Measurements from ENCODE around the gene ROBO2. TPM values are rescaled to one million over a fixed set of nuclear protein-coding genes. Genes with fewer than 3 reads are reported as not detected.

ROBO2 gene, protein sequence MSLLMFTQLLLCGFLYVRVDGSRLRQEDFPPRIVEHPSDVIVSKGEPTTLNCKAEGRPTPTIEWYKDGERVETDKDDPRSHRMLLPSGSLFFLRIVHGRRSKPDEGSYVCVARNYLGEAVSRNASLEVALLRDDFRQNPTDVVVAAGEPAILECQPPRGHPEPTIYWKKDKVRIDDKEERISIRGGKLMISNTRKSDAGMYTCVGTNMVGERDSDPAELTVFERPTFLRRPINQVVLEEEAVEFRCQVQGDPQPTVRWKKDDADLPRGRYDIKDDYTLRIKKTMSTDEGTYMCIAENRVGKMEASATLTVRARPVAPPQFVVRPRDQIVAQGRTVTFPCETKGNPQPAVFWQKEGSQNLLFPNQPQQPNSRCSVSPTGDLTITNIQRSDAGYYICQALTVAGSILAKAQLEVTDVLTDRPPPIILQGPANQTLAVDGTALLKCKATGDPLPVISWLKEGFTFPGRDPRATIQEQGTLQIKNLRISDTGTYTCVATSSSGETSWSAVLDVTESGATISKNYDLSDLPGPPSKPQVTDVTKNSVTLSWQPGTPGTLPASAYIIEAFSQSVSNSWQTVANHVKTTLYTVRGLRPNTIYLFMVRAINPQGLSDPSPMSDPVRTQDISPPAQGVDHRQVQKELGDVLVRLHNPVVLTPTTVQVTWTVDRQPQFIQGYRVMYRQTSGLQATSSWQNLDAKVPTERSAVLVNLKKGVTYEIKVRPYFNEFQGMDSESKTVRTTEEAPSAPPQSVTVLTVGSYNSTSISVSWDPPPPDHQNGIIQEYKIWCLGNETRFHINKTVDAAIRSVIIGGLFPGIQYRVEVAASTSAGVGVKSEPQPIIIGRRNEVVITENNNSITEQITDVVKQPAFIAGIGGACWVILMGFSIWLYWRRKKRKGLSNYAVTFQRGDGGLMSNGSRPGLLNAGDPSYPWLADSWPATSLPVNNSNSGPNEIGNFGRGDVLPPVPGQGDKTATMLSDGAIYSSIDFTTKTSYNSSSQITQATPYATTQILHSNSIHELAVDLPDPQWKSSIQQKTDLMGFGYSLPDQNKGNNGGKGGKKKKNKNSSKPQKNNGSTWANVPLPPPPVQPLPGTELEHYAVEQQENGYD (N-terminal part only)
- 0.35 TPM in 1 of 2 replicates, not detected in the other for total RNA-seq

DNA sequence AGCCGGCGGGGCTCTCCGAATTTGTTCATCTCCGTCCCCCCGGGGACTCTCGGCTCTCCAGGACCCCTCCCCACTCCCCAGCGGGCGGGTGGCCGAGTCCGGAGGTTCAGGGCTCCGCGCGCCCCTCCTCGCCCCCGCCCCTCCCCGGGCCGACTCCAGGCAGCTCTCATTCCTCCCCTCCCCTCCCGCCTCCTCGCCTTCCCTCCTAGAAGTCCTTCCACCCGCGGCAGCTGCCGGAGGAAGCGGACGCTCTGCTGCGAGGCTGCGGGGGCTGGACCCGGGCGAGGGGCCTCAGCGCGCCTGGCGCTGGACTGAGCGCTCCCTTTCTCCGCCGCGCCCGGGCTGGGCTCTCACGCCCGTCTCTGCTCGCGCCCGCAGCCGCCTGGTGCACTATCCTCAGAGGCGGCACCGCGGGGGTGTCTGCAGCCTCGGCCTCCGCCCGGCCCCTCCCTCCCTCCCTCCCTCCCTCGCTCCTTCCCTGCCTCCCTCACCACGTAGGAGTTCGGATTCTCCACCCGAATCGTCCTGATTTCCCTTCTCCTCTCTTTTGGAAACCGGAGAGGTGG lies at the start of gene ROBO2:
TSS of gene ROBO2 (plus strand) at position 494 of the 566 bp plus-strand sequence. CDS start 687 bp downstream, outside the sequence.
- no peak for DNase-seq (ENCODE audit: extremely low read depth, low read depth, low spot score)

DNA sequence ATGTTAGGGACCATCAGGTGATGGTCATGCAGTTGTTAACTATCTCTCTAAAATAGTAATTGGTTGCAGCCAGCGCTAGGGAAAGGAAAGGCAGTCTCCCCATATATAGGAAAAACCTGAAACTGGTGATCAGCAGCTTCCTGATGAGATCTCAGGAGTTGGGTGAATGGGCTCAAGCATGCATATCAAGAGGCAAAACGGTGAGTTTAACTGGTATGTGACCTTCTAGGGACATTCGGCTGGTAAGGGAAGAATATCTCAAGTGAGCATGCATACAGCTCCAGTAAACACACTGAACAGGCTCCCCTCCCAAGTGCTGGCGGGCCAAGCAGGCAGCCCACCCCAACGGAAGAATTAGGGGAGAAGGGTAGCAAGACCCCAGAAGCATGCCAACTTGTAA lies 49.3 kb upstream of the ROBO2 start:
- DNase-seq (ENCODE audit: extremely low read depth, low read depth, low spot score) = no peak

DNA sequence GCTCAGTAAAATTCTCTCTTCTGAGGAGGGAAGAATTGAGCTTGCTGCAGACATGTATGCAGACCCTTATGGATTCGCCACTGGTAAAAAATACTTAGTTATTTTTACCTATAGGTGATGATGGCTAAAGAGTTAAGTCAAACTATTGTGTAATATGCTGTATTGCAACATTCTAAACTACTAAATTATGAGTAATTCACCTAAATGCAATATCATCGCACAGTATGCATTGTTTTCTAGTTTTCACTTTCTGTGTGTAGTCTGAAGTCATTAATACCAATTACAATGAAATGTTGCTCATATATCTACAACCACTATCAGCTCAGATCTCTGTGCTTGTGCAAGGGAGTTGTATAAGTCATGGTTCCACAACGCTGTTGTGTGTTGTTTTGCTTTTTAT lies 48.7 kb upstream of the ROBO2 start:
- DNase-seq (ENCODE audit: extremely low read depth, low read depth, low spot score) = no peak

DNA sequence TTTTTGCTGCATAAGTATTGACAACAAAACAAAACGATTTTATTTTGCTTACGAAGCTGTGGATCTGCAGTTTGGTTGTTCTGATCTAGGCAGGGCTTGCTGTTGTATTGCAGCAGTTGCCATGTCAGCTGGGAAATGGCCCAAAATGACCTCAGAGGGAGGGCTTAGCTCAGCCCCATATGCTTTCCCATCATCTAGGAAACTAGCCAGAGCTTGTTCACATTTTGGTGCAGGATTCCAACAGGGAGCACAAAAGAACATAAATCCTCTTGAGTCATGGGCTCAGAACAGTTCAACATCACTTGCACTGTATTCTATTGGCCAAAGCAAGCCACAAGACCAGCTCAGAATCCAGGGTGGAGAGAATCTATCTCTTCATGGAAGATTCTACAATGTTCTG lies 42.2 kb upstream of the ROBO2 start:
- DNase-seq (ENCODE audit: extremely low read depth, low read depth, low spot score) = no peak

DNA sequence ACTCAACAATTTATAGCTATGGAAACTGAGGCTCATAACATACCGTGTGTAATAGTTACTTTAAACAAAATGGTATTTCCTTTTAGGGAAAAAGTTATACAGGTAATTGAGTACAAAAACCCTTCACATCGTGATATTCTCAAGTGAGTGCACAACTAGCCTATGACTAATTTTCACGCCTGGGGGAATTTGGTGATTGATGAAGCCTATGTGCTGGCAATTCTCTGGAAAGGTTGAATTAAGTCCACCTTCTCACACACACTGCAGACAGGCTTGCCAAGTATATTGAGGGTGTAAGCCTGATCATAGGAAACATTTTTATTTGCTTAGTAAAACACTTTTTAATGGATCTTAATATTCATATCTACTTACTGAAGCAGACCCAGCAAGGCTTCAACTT lies 41.3 kb upstream of the ROBO2 start:
- no peak for DNase-seq (ENCODE audit: extremely low read depth, low read depth, low spot score)

DNA sequence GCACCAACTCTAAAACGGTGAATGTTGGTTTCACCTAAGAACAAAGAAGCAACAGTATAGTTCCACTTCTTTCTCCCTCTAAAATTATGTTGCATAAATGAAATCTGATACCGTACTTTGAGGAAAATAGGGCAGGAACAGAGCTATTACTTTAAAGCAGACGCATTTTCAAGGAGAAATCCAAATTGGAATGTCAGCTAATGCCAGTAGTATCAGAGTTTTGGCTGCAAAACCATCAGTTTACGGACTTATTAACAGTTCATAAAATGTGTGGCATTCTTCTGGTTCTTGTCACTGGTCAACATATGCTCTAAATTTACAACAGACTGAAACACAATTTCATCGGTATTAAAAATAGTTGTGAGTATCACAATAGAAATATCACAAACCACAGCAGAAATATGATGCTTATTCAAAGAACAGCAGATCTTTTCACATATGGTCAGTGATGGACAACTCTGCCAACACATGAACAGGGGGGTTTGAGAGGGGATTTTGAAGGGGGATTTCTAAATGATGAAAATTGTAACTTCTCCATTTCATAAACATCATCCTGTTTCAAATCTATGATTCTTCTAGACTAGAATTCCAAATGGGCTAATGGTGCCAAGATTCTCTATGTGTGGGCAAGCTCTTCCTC lies 38.7 kb upstream of the ROBO2 start:
- DNase-seq (ENCODE audit: extremely low read depth, low read depth, low spot score) = no peak

DNA sequence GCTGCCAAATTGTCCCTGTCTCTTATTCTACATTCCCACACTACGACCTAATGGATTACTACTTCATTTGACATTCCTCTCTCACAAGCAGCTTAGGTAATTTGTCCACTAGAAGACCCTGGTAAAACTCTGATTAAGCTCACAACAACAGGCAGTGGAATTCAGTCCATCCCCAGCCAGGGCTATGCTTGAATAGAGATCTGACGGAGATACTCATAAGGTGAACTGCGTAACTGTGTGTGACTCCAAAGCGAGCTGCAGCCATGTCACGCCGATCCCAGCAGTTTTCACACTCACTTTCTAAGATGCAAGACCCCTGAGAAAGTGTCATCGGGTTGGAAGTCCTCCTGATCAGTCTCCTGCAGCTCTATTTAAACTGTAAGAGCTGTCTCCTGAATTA lies 25.7 kb upstream of the ROBO2 start:
- DNase-seq (ENCODE audit: extremely low read depth, low read depth, low spot score) = no peak

DNA sequence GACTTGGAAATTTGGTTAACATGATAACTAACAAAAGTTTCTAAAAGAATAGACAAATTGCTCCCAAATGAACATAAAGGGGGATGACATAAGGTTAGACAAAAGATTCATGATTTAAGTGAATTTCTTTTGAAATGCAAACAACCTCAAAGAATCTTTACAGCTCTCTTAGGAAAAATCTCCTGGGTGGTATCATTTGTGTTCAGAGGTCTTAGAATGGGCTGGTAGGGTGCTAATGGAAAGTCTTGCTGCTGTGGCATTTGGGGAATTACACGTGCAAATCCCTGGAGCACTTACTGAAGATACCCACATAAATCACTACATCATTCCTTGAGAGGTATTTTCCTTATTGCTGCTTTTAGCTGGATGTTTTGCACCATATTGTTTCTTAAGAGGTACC lies 14.4 kb upstream of the ROBO2 start:
- no peak for DNase-seq (ENCODE audit: extremely low read depth, low read depth, low spot score)

DNA sequence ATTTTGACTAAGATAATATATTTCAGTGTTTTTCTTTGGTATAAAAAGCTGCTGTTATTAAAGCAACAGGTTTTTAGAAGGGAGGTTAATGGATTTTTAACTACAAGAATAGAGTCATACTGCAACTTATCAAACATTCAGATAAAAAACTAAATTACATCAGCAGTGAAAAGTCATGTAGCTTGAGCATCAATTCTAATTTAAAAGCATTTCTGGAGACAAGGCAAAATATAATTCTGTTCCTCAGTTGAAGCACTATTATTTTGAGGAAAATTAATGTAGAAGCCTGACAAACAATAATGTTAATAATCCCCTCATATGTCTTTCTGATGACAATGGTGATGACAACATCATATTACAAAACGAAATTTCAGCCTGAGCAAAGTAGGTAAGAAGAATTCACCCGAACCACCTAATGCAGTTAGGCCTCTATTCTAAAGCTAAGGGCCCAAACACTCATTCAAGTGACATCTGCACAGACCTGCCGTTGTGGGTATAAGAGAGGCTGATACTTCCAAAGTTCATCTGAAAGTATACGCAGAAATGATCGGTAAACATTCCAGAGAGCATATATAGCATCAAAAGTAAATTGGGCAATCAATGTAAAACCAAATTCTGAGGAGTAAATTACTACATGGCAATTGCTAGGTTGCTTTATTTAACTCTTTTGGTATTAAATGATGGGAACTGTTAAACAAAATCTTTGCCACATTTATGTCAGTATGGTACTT lies 12.8 kb upstream of the ROBO2 start:
- DNase-seq (ENCODE audit: extremely low read depth, low read depth, low spot score) = no peak

DNA sequence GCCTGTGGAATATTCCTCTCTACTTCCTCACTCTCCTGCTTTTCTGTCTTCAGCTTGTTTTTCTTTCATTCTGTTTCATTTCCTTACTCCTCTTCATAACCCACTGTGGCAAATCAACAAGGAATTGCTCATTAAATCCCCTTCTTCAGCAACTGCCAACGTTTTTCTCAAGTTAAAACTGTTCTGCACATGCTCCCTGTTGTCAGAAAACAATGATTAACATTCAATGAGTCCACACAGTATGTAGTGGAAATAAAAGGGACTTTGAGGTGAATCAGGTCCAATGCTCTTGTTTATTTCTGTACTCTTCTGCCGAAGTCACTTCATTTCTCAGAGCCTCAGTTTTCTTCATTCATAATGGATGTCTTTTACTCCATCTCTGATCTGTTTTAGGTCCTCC lies 11.9 kb upstream of the ROBO2 start:
- no peak for DNase-seq (ENCODE audit: extremely low read depth, low read depth, low spot score)

DNA sequence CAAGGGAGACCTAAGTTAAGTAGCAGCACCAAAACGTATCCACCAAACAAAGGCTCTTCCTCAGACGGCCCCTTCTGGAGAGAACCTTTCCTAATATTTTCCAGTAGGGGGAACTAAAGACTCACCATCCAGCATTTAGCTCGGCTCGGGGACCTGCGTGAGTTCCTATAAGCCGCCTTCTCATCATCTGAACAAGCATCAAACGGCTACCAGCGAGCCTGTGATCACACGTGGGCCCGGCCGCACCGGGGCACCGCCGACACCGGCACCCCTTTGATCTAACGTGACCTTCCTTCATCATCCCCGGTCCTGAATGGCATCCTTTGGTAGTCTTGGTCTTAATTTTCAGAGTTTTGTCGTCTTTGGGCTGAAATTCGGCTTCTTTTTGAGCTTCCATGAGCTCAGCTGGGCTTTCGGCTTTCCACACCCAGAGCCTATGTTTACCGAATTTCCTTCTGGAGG lies 1.4 kb upstream of the ROBO2 start:
- peak; percentile 58 for DNase-seq (ENCODE audit: extremely low read depth, low read depth, low spot score)

DNA sequence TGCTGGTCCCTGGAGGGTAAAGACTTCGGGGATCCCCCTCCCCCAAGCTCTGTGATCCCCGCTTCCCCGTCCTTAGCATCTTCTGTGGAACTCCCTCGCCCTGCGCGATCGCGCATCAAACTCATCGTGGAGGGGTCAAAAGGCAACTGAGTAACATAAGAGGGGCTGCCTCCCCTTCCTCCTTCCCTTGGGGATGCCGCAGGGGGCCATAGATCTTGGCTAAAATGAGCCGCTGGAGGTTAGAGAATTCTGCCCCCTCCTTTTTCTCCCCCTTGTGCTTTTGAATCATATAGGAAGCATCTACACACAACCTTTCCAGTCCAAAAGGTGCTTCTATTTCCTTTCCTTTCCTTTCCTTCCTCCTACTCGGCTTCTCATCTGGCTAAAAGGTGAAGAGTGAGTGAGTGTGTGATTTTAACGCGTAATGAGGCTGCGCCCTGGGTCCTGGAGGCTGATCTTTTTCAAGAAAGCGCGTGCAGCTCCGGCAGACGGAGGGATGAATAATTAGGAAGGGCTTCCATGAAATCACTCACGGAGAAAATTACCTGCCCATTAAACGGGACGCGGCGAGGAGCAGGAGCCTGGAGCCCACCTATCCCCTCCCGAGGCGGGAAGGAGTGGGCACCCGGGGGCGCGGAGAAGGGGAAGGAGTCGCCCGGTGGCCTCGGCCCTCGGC lies 831 bp upstream of the ROBO2 start:
- no peak for DNase-seq (ENCODE audit: extremely low read depth, low read depth, low spot score)

DNA sequence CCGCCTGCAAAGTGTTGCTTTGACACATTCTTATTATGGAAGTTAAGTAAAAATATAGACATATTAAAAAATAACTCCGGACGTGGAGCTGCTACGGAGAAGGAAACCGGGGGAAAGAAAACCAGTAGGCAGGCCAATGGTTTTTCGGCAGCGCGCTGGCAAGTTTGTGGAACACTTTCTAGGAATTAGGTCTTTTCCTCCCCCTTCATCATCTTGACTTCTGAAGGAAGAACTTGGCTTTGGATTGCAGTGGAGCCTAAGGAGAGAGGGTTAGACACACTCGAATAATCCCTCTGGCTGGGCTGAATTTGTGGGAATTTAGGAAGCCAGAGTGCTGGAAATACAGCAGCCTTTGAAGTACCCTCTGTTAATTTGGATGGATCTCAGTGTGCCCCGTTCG lies 317 bp downstream of the ROBO2 start:
- no peak for DNase-seq (ENCODE audit: extremely low read depth, low read depth, low spot score)

DNA sequence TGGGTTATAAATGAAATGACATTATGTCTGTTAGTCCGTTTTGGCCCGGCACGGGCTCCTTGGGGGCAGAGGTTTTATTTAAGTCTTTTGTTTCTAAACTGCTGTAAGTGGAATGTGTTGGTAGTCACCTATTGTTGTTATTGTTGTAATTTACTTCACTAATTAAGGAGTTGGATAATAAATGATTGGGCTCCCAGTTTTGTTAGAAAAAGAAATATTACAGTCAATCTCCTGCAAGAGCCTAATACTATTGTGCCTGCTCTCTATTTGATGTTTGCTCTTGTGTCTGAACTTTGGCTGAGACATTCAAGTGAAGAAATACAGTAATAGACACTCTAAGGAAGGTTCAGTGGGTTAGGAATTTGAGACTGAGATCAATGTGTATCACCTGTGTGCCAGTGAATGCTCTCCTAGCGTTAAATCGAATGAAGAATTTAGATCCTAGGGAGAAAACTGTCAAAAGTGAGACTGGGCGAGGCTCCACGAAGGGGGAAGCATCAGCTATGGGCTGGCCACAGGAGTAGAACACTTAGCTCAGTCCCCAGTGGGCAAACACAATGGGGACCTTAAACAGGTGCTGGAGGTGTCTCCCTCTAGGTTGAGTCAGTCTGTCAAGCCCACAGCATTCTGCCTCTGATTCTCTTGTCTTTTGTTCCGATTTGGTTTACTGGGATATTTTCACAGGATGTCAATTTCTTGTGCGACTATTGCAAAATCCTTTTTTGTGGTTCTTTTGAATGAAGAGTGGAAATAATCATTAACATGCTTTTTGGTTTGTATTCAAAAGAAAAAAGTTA lies 1.2 kb downstream of the ROBO2 start:
- DNase-seq (ENCODE audit: extremely low read depth, low read depth, low spot score) = no peak

DNA sequence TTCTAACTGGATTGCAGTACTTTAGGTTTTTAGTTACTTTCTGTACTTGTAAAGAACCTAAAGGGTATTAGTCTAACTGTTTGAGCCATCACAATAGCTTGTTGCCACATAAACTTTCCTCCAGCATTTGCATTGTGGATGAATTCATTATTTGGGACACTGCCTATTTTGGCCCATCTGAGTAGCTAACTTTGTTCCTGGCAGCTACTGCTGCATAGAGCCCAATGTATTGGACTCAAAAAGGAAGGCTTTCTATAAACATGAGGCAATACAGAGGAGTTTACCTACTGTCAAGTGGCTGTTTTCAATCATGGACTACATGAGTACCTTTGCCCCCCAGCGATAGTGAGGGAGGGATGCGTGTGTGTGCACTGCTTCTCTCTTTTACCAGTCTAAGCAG lies 1.9 kb downstream of the ROBO2 start:
- DNase-seq (ENCODE audit: extremely low read depth, low read depth, low spot score) = no peak

DNA sequence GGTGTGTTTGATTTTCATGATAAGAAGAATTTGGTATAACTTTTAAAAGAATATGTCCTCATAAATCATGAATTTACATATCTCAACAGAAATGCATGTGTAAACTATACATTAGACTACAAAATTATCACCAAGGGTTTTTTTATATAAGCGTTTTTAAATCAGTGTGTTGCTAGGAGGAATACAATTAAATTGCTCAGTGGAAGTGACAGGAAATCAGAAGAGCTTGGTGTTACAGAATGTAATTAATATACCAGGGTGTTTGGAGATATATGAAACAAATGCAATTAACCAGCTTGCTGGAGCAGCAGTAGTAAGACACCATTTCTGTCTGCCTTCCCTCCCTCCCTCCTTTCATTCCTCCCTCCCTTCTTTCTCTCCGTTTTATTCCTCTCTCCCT lies 2.4 kb downstream of the ROBO2 start:
- DNase-seq (ENCODE audit: extremely low read depth, low read depth, low spot score) = no peak

DNA sequence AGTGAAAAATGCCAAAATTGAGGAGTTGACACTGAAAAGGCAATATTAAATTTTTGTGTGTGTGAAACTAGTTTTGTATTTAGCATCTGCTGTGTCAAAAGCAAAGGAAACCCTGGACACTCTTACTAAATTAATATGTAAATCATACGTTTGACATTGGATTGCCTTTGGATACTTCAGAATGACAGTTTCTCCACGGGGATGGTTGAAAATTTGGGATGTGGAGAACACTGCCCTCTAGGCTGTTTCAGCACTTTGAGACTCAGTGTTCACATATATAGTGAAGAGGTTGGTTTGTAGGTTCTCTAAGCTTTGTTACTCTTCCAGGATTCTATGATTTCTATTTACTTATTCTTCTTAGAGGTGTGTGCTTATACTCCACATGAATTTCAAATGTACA lies 3.0 kb downstream of the ROBO2 start:
- no peak for DNase-seq (ENCODE audit: extremely low read depth, low read depth, low spot score)

DNA sequence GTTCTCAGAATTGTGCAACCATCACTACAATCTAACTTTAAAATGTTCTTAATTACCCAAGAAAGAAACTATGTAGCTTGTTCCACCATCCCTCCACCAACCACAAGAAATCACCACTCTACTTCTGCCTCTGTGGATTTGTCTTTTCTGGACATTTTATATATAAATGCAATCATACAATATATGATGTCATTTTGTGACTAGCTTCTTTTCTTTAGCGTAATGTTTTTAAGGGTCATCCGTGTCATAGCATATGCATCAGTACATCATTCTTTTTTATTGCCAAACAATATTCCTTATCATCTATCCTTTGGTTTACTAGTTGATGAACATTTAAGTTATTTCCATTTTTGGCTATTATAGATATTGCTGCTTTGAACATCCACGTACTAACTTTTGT lies 5.8 kb downstream of the ROBO2 start:
- DNase-seq (ENCODE audit: extremely low read depth, low read depth, low spot score) = no peak

DNA sequence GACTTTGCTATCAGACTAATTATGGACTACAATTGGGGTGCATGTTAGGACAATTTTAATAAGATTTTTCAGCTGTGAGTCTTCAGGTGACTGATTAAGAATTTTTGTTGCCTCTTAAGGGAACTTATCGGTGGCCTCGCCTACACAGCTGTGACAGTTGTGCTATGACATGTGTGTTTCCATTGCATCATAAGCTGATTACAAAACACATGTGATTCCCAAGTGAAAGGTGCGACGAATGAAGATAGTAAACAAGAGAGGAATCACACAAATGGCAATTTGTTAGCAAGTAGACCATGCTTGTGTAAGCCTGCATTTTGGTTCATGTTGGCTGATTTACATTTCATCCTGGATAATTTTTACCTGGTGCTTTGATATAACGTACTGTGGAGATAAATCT lies 8.3 kb downstream of the ROBO2 start:
- DNase-seq (ENCODE audit: extremely low read depth, low read depth, low spot score) = no peak

Data from glomerular endothelial cell (primary cell).